T-helper 17 cell (primary cell): Measurements from ENCODE around the gene NT5C3B. TPM values are rescaled to one million over a fixed set of nuclear protein-coding genes. Genes with fewer than 3 reads are reported as not detected.
A peak's percentile ranks its signal among the peaks of the same experiment; 100 is the strongest.

Experiments used
- ATAC-seq: fragments of 150-1000 bp; cut with Tn5 transposase; 2 replicates; pipeline ENCODE4 v1.10.0; 2021; ENCODE audit warnings: mild to moderate bottlenecking, moderate library complexity
- DNase-seq, 3 donors: peaks; one replicate each; pipeline versions ENCODE4 v3.0.0 to v3.0.0-alpha.2; 2020 to 2021
- H3K9me3 ChIP-seq: one replicate; pipeline ENCODE4 v1.7.0; 2013; ENCODE audit warnings: low read length, mild to moderate bottlenecking; ENCODE audit not compliant: control insufficient read depth, poor library complexity, severe bottlenecking
- H3K27ac Mint-ChIP-seq: one replicate; pipeline ENCODE4 v1.8.0; 2022; ENCODE audit warnings: mild to moderate bottlenecking, moderate library complexity, mixed read lengths
- H3K27me3 Mint-ChIP-seq: one replicate; pipeline ENCODE4 v1.8.0; 2022; ENCODE audit warnings: mixed read lengths
- H3K36me3 Mint-ChIP-seq: one replicate; pipeline ENCODE4 v1.8.0; 2022; ENCODE audit warnings: low read depth, mixed read lengths
- H3K4me1 Mint-ChIP-seq: one replicate; pipeline ENCODE4 v1.8.0; 2022; ENCODE audit warnings: mild to moderate bottlenecking, mixed read lengths
- H3K4me3 Mint-ChIP-seq: one replicate; pipeline ENCODE4 v1.8.0; 2022; ENCODE audit warnings: mild to moderate bottlenecking, moderate library complexity, mixed read lengths
- total RNA-seq, 4 donors: library from RNA in 2 of 4; stranded (reverse) in 2 of 4; gene quantifications; one replicate each; pipeline ENCODE4 v1.2.3 and lab custom pipeline; 2022 to 2026

Gene NT5C3B
- total RNA-seq, 2 donors from 2014 or later = 23.1 to 28.9 TPM

GRCh38 chr17:41812381-41813151 lies 23.5 kb downstream of the NT5C3B start, which contains the start of gene FKBP10:
FKBP10 (plus strand) TSS chr17:41813004; CDS start chr17:41813035, 31 bp downstream.
- H3K27ac Mint-ChIP-seq = peak within 1 kb of the TSS; percentile 71
- no peaks in the 10 kb centered on the region for H3K9me3 ChIP-seq
- DNase-seq (no peak), ATAC-seq (peak; percentile 7)
- peaks cover 16% of the 10 kb centered on the region for H3K4me1 Mint-ChIP-seq
- no peaks in the 10 kb centered on the region for H3K27me3 Mint-ChIP-seq
- peak within 1 kb of the TSS; percentile 96 for H3K4me3 Mint-ChIP-seq
- no peaks in the 10 kb centered on the region for H3K36me3 Mint-ChIP-seq

GRCh38 chr17:41811549-41812380 lies 24.3 kb downstream of the NT5C3B start, which contains the start of gene P3H4:
P3H4 (minus strand) TSS chr17:41811949; CDS start chr17:41811915, 34 bp downstream.
- Mint-ChIP-seq H3K27me3 (no peaks in the 10 kb centered on the region), H3K27ac (peak within 1 kb of the TSS; percentile 71), H3K36me3 (no peaks in the 10 kb centered on the region), H3K4me1 (peaks cover 16% of the 10 kb centered on the region), H3K4me3 (peak within 1 kb of the TSS; percentile 96)
- peak; percentile 95 for ATAC-seq
- DNase-seq = peak; percentile 55 to 68 (median 61)
- no peaks in the 10 kb centered on the region for H3K9me3 ChIP-seq

GRCh38 chr17:41810659-41811548 lies 25.1 kb downstream of the NT5C3B start:
- no peaks in the 10 kb centered on the region for H3K27me3 Mint-ChIP-seq
- ATAC-seq = peak; percentile 56
- peak overlapping the region; percentile 96 for H3K4me3 Mint-ChIP-seq
- peak overlapping the region; percentile 51 for H3K27ac Mint-ChIP-seq
- H3K9me3 ChIP-seq = no peaks in the 10 kb centered on the region
- no peaks in the 10 kb centered on the region for H3K36me3 Mint-ChIP-seq
- no peak for DNase-seq
- H3K4me1 Mint-ChIP-seq = peaks cover 16% of the 10 kb centered on the region

- H3K27me3 Mint-ChIP-seq = no peaks in the 10 kb centered on the region
- DNase-seq = no peak
- H3K4me3 Mint-ChIP-seq = no peak overlapping the region
- ATAC-seq = no peak
- peaks cover 9% of the 10 kb centered on the region for H3K4me1 Mint-ChIP-seq
- H3K27ac Mint-ChIP-seq = no peak overlapping the region
- H3K9me3 ChIP-seq = no peaks in the 10 kb centered on the region
- H3K36me3 Mint-ChIP-seq = no peaks in the 10 kb centered on the region
Observed at GRCh38 chr17:41806685-41807445, 29.2 kb downstream of the NT5C3B start.

GRCh38 chr17:41803049-41804020 lies 32.7 kb downstream of the NT5C3B start:
- peaks cover 4% of the 10 kb centered on the region for H3K4me1 Mint-ChIP-seq
- no peak overlapping the region for H3K4me3 Mint-ChIP-seq
- ATAC-seq (no peak), DNase-seq (no peak)
- H3K36me3 Mint-ChIP-seq = peaks cover 2% of the 10 kb centered on the region
- H3K9me3 ChIP-seq = no peaks in the 10 kb centered on the region
- no peaks in the 10 kb centered on the region for H3K27me3 Mint-ChIP-seq
- H3K27ac Mint-ChIP-seq = no peak overlapping the region

- peak; percentile 85 for ATAC-seq
- Mint-ChIP-seq H3K4me1 (peaks cover 4% of the 10 kb centered on the region), H3K36me3 (peaks cover 2% of the 10 kb centered on the region), H3K4me3 (no peak overlapping the region), H3K27ac (no peak overlapping the region), H3K27me3 (no peaks in the 10 kb centered on the region)
- no peaks in the 10 kb centered on the region for H3K9me3 ChIP-seq
- peak; percentile 53 to 68 (median 61) for DNase-seq
Observed at GRCh38 chr17:41801374-41802271, 34.4 kb downstream of the NT5C3B start.

GRCh38 chr17:41800601-41801373 lies 35.2 kb downstream of the NT5C3B start:
- H3K9me3 ChIP-seq = no peaks in the 10 kb centered on the region
- Mint-ChIP-seq H3K27ac (no peak overlapping the region), H3K4me3 (no peak overlapping the region), H3K4me1 (peaks cover 4% of the 10 kb centered on the region), H3K27me3 (no peaks in the 10 kb centered on the region), H3K36me3 (peaks cover 2% of the 10 kb centered on the region)
- DNase-seq (no peak), ATAC-seq (peak; percentile 28)

- no peak for DNase-seq
- no peaks in the 10 kb centered on the region for H3K9me3 ChIP-seq
- peaks cover 4% of the 10 kb centered on the region for H3K4me1 Mint-ChIP-seq
- no peak for ATAC-seq
- no peak overlapping the region for H3K27ac Mint-ChIP-seq
- H3K36me3 Mint-ChIP-seq = peaks cover 2% of the 10 kb centered on the region
- no peak overlapping the region for H3K4me3 Mint-ChIP-seq
- H3K27me3 Mint-ChIP-seq = no peaks in the 10 kb centered on the region
Observed at GRCh38 chr17:41799366-41799765, 36.7 kb downstream of the NT5C3B start.

- no peak for ATAC-seq
- H3K4me3 Mint-ChIP-seq = no peak overlapping the region
- no peaks in the 10 kb centered on the region for H3K9me3 ChIP-seq
- H3K4me1 Mint-ChIP-seq = peaks cover 4% of the 10 kb centered on the region
- H3K27ac Mint-ChIP-seq = no peak overlapping the region
- H3K36me3 Mint-ChIP-seq = peaks cover 2% of the 10 kb centered on the region
- no peaks in the 10 kb centered on the region for H3K27me3 Mint-ChIP-seq
- DNase-seq = no peak
Observed at GRCh38 chr17:41797377-41797776, 38.7 kb downstream of the NT5C3B start.

- H3K4me1 Mint-ChIP-seq = no peaks in the 10 kb centered on the region
- H3K27ac Mint-ChIP-seq = no peak overlapping the region
- DNase-seq = no peak
- no peaks in the 10 kb centered on the region for H3K27me3 Mint-ChIP-seq
- H3K4me3 Mint-ChIP-seq = no peak overlapping the region
- H3K9me3 ChIP-seq = no peaks in the 10 kb centered on the region
- no peak for ATAC-seq
- no peaks in the 10 kb centered on the region for H3K36me3 Mint-ChIP-seq
Observed at GRCh38 chr17:41796121-41796895, 39.7 kb downstream of the NT5C3B start.
